HG03469 (cell line): Measurements from ENCODE around the gene TSPAN31.
A peak's percentile ranks its signal among the peaks of the same experiment; 100 is the strongest.
"Not testable (repeated sequence)": the region's sequence is repeated elsewhere in the genome, so short reads cannot be mapped to it uniquely, and the experiment has no call there.

Source experiments
- ATAC-seq: cut with Tn5 transposase; IDR thresholded peaks from one replicate; pipeline ENCODE4 v1.9.1; 2021; ENCODE audit warnings: mild to moderate bottlenecking, moderate library complexity, moderate number of reproducible peaks; ENCODE audit not compliant: unreplicated experiment

Gene TSPAN31

DNA sequence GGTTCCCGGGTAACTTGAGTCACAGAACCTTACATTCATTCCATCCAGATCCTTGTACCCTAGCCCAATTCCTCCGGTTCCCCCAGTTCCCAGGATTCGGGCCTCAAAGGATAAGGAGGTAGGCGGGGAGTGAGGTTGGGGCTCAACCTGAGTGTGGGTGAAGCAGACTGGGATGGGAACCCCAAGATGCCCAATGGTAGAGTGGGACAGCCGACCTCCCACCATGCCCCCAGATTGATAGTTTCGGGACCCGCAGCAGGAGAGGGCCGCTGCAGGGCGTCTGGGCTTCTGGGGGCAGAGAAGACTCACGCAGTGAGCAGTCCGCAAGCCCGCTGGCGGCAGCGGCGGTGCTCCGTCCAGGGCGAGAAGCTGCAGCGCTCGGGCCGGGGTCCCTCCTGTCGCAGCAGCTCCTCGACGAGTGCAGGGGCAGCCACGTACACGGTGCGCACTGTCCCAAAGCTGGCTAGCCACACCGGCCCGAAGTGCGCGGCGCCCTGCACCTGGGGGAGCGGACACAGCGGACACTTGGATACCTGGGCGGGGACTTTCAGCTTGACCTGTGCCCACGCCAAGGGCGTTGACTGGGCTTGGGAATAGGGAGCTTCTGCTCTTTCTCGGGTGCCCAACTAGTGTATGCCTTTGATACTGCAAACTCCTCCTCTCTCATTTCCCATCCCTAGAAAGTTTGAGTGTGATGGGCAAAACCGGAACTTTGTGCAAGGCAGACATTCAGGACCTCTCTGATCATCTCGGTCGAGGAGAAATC lies 21.0 kb downstream of the TSPAN31 start:
- ATAC-seq: no peak

GRCh38 chr12:57766464-57767304 lies 21.8 kb downstream of the TSPAN31 start, which contains the start of gene CYP27B1:
TSS of gene CYP27B1 (minus strand) at chr12:57767078. CDS start at chr12:57767041, 37 bp downstream.
- no peak for ATAC-seq

- no peak for ATAC-seq
Observed at GRCh38 chr12:57767305-57767698, 22.5 kb downstream of the TSPAN31 start.

GRCh38 chr12:57767876-57768275 lies 23.0 kb downstream of the TSPAN31 start:
- ATAC-seq: no peak

- ATAC-seq: no peak
Observed at GRCh38 chr12:57769594-57769993, 24.8 kb downstream of the TSPAN31 start.

GRCh38 chr12:57770734-57771133 lies 25.9 kb downstream of the TSPAN31 start:
- no peak for ATAC-seq

GRCh38 chr12:57771236-57771872 lies 26.5 kb downstream of the TSPAN31 start:
- peak; percentile 51 for ATAC-seq

DNA sequence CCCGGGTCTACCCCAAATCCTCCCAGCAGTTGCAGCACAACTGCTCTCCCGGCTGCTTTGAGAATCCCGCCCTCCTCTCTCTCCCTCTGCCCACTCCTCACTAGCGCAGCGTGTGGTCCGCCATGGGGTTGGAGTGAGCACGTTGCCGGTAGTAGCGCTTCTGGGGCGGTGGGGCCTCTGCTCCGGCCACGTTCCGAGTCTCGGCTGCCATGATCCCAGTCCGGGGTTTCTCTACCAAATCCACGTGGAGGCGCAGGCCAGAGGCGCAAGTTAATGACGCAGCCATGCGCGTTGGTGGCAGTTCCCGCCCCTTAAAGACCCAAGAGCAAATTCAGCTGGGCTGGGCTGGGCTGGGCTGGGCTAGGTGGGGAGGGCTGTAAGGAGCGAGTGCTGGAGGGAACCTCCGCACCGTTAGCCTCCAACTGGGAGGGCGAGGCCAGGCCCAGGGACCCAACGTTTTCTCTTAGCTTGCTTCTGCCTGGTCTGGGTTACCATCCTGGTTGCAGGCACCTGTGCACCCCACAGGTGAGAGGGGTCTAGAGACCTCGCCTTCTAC lies 27.1 kb downstream of the TSPAN31 start, which contains the start of gene METTL1:
METTL1 (minus strand) TSS at position 233 of the 556 bp plus-strand sequence; CDS start at position 211, 22 bp downstream.
- ATAC-seq: peak; percentile 52

- ATAC-seq: peak; percentile 21
Observed at GRCh38 chr12:57772429-57773322, 27.8 kb downstream of the TSPAN31 start, which contains the start of gene EEF1AKMT3. TSS of gene EEF1AKMT3 (plus strand) at chr12:57772614. CDS start at chr12:57772725, 111 bp downstream.

- not testable (repeated sequence) for ATAC-seq
Observed at GRCh38 chr12:57774634-57775033, 29.8 kb downstream of the TSPAN31 start.

DNA sequence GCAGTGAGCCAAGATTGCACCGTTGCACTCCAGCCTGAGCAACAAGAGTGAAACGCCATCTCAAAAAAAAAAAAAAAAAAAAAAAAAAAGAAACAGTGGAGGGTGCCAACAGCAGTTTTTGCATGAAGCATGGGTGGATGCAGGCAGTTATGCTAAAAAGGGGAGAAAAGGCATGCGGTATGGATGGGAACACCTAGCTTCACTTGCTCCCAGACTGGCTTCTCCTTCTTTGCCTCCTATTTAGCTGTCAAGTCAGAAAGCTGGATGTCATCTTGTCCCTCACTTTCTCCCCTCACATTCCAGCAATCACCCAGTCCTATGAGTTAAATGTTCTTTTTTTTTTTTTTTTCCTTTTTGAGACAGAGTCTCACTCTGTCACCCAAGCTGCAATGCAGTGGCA lies 30.2 kb downstream of the TSPAN31 start:
- no peak for ATAC-seq

- no peak for ATAC-seq
Observed at GRCh38 chr12:57775563-57776246, 30.9 kb downstream of the TSPAN31 start.

- no peak for ATAC-seq
Observed at GRCh38 chr12:57776247-57776587, 31.4 kb downstream of the TSPAN31 start.

- no peak for ATAC-seq
Observed at GRCh38 chr12:57777367-57777766, 32.5 kb downstream of the TSPAN31 start.

- ATAC-seq: no peak
Observed at GRCh38 chr12:57777911-57778310, 33.1 kb downstream of the TSPAN31 start.

GRCh38 chr12:57779736-57780135 lies 34.9 kb downstream of the TSPAN31 start:
- no peak for ATAC-seq

DNA sequence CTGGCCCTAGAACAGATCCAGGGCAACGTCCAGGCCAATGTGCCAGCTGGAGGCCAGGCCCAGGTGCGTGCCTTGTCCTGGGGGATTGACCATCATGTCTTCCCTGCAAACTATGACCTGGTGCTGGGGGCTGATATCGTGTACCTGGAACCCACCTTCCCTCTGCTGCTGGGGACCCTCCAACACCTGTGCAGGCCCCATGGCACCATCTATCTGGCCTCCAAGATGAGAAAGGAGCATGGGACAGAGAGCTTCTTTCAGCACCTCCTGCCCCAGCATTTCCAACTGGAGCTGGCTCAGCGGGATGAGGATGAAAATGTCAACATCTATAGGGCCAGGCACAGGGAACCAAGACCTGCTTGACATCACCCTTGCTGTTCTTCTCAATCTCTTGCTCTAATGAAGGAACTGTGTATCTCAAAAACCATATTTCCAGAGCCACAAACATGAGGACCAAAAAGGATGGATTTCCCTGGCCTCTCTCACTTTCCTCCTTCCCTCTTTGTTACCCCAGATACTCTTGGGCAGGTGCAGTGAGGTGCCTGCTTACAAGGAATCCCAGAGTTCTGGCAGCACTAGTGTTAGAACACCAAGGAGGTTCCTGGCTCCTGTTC lies 35.6 kb downstream of the TSPAN31 start:
- no peak for ATAC-seq

DNA sequence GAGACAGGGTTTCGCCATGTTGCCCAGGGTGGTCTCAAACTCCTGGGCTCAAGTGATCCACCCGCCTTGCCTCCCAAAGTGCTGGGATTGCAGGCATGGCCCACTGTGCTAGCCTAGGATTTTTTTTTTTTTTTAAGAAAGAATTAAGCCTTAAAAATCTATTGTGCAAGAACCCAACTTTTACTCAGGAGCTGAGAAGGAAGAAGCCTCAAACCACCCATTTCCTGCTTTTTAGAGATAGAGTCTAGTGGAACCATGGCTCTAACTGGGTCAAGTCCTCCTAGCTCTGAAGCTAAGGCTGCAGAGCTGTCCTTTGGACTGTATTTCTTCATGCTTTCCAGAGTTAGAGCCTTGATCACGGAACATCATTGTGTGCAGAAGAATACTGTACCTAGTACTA lies 36.4 kb downstream of the TSPAN31 start:
- ATAC-seq: no peak

DNA sequence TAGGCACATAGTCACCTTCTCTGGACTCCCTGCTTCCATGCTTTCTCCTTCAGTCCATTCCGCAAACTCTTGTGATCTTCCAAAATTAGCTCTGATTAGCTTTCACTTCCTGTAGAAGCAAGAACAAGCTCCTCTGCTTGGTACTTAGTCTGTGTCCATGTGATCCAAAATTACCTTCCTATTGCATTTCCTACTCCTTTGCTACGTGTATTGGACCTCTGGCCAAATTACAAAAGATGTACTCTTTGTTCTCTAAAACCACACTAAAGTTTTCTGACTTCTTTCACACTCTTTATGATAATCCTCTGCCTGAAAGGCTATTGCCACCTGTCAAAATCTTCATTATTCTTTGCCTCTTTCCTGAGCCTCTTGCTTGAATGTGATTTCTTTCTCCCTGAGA lies 37.0 kb downstream of the TSPAN31 start:
- ATAC-seq: no peak
